H1 (cell line): ENCODE measurements around the gene TREM1.

ENCODE experiments used
- CEBPB ChIP-seq: IDR thresholded peaks from 2 replicates; pipeline ENCODE4 v1.6.1; 2012; ENCODE audit warnings: low read depth, low read length
- JUND ChIP-seq: IDR thresholded peaks from 2 replicates; pipeline ENCODE4 v1.6.1; 2011; ENCODE audit warnings: mild to moderate bottlenecking, improper control_type of control experiment, low read length
- USF2 ChIP-seq: IDR thresholded peaks from 2 replicates; pipeline ENCODE4 v1.6.1; 2011; ENCODE audit warnings: low read length, improper control_type of control experiment
- TF ChIP-seq, protein P1 (sequence below), 3 experiments: IDR thresholded peaks; 1 replicate in 2 of 3; 2 replicates in 1 of 3; pipeline versions ENCODE4 v1.5.1 to v1.6.1; 2011; ENCODE audit warnings: low read length in 3 of 3, mild to moderate bottlenecking in 3 of 3, inconsistent platforms in 2 of 3, low read depth in 1 of 3, moderate library complexity in 1 of 3; ENCODE audit not compliant: insufficient read depth in 1 of 3; ENCODE audit errors: control extremely low read depth in 1 of 3

GRCh38 chr6:41274256-41274655, 12.2 kb downstream of the TREM1 start:
- TF ChIP-seq CEBPB (no peak), USF2 (no peak), JUND (no peak)
- TF ChIP-seq, protein P1, sequence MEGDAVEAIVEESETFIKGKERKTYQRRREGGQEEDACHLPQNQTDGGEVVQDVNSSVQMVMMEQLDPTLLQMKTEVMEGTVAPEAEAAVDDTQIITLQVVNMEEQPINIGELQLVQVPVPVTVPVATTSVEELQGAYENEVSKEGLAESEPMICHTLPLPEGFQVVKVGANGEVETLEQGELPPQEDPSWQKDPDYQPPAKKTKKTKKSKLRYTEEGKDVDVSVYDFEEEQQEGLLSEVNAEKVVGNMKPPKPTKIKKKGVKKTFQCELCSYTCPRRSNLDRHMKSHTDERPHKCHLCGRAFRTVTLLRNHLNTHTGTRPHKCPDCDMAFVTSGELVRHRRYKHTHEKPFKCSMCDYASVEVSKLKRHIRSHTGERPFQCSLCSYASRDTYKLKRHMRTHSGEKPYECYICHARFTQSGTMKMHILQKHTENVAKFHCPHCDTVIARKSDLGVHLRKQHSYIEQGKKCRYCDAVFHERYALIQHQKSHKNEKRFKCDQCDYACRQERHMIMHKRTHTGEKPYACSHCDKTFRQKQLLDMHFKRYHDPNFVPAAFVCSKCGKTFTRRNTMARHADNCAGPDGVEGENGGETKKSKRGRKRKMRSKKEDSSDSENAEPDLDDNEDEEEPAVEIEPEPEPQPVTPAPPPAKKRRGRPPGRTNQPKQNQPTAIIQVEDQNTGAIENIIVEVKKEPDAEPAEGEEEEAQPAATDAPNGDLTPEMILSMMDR (IDR thresholded peaks at IDR 0.05; ENCODE audit: control extremely low read depth in 1 of 3, insufficient read depth in 1 of 3, low read depth in 1 of 3, low read length in 3 of 3) = no peak
